Measurements from ENCODE around the gene QDPR. TPM values are rescaled to one million over a fixed set of nuclear protein-coding genes. Genes with fewer than 3 reads are reported as not detected.

The QDPR gene
- total and polyA plus RNA-seq, 12 donors = 23.3 to 86.2 (median 45.8) TPM

- intact Hi-C loops (cut with DNase I) = no loop called here
- Histone ChIP-seq H3K4me1 (replicated peaks in 1 of 2) (no peaks in the 10 kb centered on the region), H3K27ac (no peak overlapping the region), H3K4me3 (no peak overlapping the region), H3K27me3 (no peaks in the 10 kb centered on the region), H3K36me3 (replicated peaks in 1 of 2) (no peaks in the 10 kb centered on the region), H3K9me3 (replicated peaks in 1 of 3) (no peaks in the 10 kb centered on the region)
- TF ChIP-seq CTCF (IDR thresholded peaks at IDR 0.05) (no peak), POLR2A (IDR thresholded peaks at IDR 0.05) (no peak)
- 80 to 95% (median 87%) methylated on average over 1 of the region's 1 CpG for WGBS, 4 donors
- DNase-seq = no peak
These were observed 48.3 kb downstream of the QDPR start for GRCh38 chr4:17463606-17464005.

GRCh38 chr4:17450269-17450804 is 61.6 kb downstream of the QDPR start:
- no peaks in the 10 kb centered on the region for H3K27me3 ChIP-seq
- no peak overlapping the region for H3K27ac ChIP-seq
- no peak for DNase-seq
- WGBS, 4 donors = 31 to 50% (median 45%) methylated on average over 1 of the region's 1 CpG
- H3K4me3 ChIP-seq = no peak overlapping the region
- TF ChIP-seq CTCF (IDR thresholded peaks at IDR 0.05) (no peak), POLR2A (IDR thresholded peaks at IDR 0.05) (no peak)
- no peaks in the 10 kb centered on the region for H3K36me3 ChIP-seq (replicated peaks in 1 of 2)
- no peaks in the 10 kb centered on the region for H3K4me1 ChIP-seq (replicated peaks in 1 of 2)
- no peaks in the 10 kb centered on the region for H3K9me3 ChIP-seq (replicated peaks in 1 of 3)
- intact Hi-C loops (cut with DNase I) = loop anchor here in 1 of 2 donors (10.0 kb wide), 1 partner anchor 106 kb away; no protein-coding TSS in a partner anchor

GRCh38 chr4:17448689-17449088 is 63.2 kb downstream of the QDPR start:
- no peaks in the 10 kb centered on the region for H3K27me3 ChIP-seq
- no peak for DNase-seq
- WGBS, 4 donors = 36 to 56% (median 49%) methylated on average over 3 of the region's 3 CpGs

GRCh38 chr4:17447675-17448298 is 64.1 kb downstream of the QDPR start:
- H3K4me1 ChIP-seq (replicated peaks in 1 of 2) = no peaks in the 10 kb centered on the region
- H3K9me3 ChIP-seq (replicated peaks in 1 of 3) = no peaks in the 10 kb centered on the region
- intact Hi-C loops (cut with DNase I) = loop anchor here in 1 of 2 donors (10.0 kb wide), 1 partner anchor 103 kb away; no protein-coding TSS in a partner anchor
- peak; percentile 43 to 73 (median 67) for TF ChIP-seq CTCF (IDR thresholded peaks at IDR 0.05)
- no peak for TF ChIP-seq POLR2A (IDR thresholded peaks at IDR 0.05)
- no peaks in the 10 kb centered on the region for H3K36me3 ChIP-seq (replicated peaks in 1 of 2)
- H3K27me3 ChIP-seq = no peaks in the 10 kb centered on the region
- no peak overlapping the region for H3K4me3 ChIP-seq
- DNase-seq = peak; percentile 44 to 77 (median 62)
- H3K27ac ChIP-seq = no peak overlapping the region

More at GRCh38 chr4:17448689-17449088, 63.2 kb downstream of the QDPR start:
- Histone ChIP-seq H3K36me3 (replicated peaks in 1 of 2) (no peaks in the 10 kb centered on the region), H3K27ac (no peak overlapping the region), H3K4me1 (replicated peaks in 1 of 2) (no peaks in the 10 kb centered on the region), H3K9me3 (replicated peaks in 1 of 3) (no peaks in the 10 kb centered on the region), H3K4me3 (no peak overlapping the region)
- intact Hi-C loops (cut with DNase I) = loop anchor here in 1 of 2 donors (10.0 kb wide), 1 partner anchor 104 kb away; no protein-coding TSS in a partner anchor
- TF ChIP-seq POLR2A (IDR thresholded peaks at IDR 0.05) = no peak

Measured in adrenal gland (tissue), 12 donors.